Fibroblast of the aortic adventitia (primary cell): Measurements from ENCODE around the gene FBXO8. TPM values are rescaled to one million over a fixed set of nuclear protein-coding genes. Genes with fewer than 3 reads are reported as not detected.

Experiments used
- DNase-seq: peaks from one replicate; pipeline ENCODE4 v3.0.0-alpha.2; 2010; ENCODE audit warnings: low read depth
- H3K4me3 ChIP-seq: 2 replicates; pipeline ENCODE4 v1.5.1; 2011; ENCODE audit warnings: low read depth, mild to moderate bottlenecking, control low read depth, low read length, moderate library complexity
- CTCF ChIP-seq: IDR thresholded peaks from 2 replicates; pipeline ENCODE4 v1.5.1; 2011; ENCODE audit warnings: mild to moderate bottlenecking, low read length, control low read depth, inconsistent platforms; ENCODE audit not compliant: insufficient read depth
- total RNA-seq: library from RNA; depleted of rRNA; stranded (reverse); fragments of >200 nt; gene quantifications from 2 replicates; pipeline ENCODE4 v1.2.3, GENCODE V29; 2012; ENCODE audit warnings: low replicate concordance

Gene FBXO8
- total RNA-seq, 1 donor, result 39.1 TPM

- DNase-seq, result peak; percentile 75
- H3K4me3 ChIP-seq, result no peak overlapping the region
- TF ChIP-seq CTCF, result no peak
These were observed 74.1 kb downstream of the FBXO8 start for GRCh38 chr4:174209341-174209740.

- no peak for TF ChIP-seq CTCF
- H3K4me3 ChIP-seq, result no peak overlapping the region
- no peak for DNase-seq
These were observed 76.1 kb downstream of the FBXO8 start for GRCh38 chr4:174207367-174207766.

GRCh38 chr4:174204164-174204831 is 79.2 kb downstream of the FBXO8 start:
- DNase-seq, result no peak
- no peak for TF ChIP-seq CTCF
- H3K4me3 ChIP-seq, result no peak overlapping the region

GRCh38 chr4:174201871-174202270 is 81.6 kb downstream of the FBXO8 start:
- no peak overlapping the region for H3K4me3 ChIP-seq
- no peak for TF ChIP-seq CTCF
- DNase-seq, result no peak

DNA sequence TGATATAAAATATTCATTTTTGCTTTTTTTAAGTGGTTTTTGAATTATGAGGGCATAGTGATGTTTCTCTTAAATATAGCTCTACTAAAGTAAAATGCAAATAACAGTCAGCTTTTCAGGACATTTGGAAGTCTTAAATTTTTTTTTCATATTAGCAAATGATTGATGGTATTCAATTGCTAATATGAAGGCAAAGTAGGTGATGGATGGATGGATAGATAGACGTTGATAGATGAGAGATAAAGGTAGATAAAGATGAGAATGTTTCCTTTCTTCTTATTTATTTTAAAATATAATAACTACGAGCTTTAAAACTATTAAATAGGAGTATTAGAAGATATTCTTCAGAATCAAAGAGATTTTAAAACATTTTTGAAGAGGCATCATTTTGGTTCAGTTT is 83.7 kb downstream of the FBXO8 start:
- no peak for DNase-seq
- no peak overlapping the region for H3K4me3 ChIP-seq
- no peak for TF ChIP-seq CTCF

- peak; percentile 98 for DNase-seq
- no peak for TF ChIP-seq CTCF
- H3K4me3 ChIP-seq, result no peak overlapping the region
These were observed 84.6 kb downstream of the FBXO8 start for GRCh38 chr4:174198828-174199227.

DNA sequence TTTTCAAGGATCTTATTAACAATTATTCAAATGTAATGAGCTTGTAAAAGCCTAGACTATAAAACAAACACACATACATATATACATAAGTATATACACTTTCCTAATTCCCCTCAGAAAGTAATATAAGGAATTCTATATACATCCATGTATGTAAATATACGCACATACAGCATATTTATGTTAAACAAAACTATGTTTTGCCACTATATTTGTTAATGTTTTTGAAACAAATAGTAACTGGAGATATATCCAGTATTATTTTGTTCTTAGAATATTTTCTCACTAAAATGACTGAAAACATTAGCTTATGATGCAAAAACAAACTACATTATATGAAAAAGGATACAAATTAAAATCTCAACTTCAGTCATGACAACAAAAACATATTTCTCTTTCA is 85.1 kb downstream of the FBXO8 start:
- no peak for DNase-seq
- H3K4me3 ChIP-seq, result no peak overlapping the region
- no peak for TF ChIP-seq CTCF
